NCI-H1436 (cell line): ENCODE measurements around the gene ZKSCAN1.
"Not testable (repeated sequence)": the region's sequence is repeated elsewhere in the genome, so short reads cannot be mapped to it uniquely, and the experiment has no call there.

ENCODE experiments used
- DNase-seq: peaks from one replicate; lab custom pipeline; 2025; lab: John Stamatoyannopoulos, UW

The ZKSCAN1 gene

DNA sequence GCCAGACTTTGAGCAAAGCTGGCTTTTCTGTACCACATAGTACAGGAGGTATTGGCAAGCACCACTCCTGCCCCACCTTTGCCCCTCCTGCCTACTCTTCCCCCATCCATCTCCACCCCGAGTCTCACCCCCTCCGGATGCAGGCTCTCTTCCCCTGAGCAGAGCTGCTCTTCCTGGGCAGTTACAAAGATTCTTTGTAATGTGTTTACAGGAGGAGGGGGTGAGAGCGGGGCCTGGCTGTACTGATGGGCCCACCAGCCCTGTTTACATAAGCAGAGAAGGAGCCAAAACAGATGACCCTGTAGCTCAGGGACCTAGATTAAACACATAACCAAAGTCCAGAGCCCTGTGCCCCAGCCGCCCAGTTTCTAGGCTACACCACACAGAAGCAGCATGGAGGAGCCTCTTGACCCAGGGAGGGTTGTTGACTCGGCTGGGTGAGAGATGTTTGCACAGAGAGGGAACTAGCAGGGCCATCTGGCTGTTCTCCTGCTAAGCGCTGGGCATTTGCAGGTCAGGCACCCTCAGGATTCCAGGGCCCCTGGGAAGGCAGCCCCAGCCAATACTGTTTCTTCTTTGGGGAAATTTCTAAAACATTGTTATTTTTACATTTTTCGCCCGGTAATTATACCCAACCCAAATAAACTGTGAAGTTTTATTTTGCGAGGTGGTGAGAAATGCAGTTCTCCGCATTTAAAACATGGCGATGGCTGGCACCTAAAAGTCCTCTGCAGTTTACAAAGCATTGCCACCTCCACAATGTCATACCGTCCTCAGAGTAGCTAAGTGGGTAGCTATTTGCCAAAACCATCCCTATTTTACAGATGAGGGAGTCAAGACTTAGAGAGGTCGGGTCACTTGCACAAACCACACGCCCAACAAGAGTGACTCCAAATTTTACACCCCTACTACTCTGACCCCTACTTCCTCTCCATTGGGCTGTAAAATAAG is 11.4 kb upstream of the ZKSCAN1 start:
- DNase-seq = no peak

DNA sequence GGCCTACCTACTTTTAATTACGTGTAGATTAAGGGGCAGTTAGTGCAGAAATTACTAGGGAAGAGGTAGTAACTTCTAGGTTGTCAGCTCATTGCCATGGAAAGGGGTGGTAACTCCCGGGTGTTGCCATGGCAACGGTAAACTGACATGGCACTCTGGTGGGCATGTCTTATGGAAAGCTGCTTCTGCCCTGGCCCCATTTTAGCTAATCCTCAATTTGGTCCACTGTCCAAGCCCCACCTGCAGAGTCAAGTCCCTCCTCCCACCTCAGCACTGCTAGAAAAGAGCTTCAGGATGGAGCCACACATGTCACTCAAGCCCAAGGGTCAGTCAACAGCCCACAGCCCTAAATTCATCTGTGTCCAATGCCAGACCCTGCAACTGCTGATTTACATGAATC is 7.5 kb upstream of the ZKSCAN1 start:
- no peak for DNase-seq

GRCh38 chr7:100008525-100008924 is 6.9 kb upstream of the ZKSCAN1 start:
- no peak for DNase-seq

DNA sequence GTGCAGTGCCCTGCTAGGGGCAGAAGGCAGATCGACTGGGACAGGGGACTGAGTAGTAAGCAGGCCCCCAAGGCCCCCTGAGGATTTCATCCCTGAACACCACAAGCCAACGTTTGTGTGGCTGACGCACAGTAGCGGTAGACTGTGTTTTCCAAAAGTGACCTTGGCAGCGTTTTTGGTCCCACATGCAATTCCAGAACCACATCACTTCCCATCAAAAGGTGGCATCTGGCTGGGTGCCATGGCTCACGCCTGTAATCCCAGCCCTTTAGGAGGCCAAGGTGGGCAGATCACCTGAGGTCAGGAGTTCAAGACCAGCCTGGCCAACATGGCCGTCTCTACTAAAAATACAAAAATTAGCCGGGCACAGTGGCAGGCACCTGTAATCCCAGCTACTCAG is 5.4 kb upstream of the ZKSCAN1 start:
- DNase-seq = not testable (repeated sequence)

GRCh38 chr7:100010901-100011300 is 4.5 kb upstream of the ZKSCAN1 start:
- DNase-seq = no peak

DNA sequence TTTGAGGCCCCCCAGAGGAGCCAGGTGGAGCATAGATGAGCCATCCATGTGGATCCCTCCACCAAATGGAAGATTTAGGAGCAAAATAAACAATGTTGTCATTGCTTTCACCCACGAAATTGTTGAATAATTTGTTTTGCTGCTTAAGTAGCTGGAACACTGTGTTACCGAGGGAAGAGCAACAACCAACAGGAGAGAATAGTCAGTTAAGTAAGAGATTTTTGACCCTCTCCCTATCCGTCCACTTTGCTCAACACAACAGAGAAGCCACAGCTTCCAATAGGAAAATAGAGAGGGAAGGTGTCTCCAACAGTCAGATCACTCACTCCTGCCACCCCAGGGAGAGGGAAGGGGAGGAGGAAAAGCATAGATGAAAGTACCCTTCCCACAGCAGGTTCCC is 3.9 kb upstream of the ZKSCAN1 start:
- no peak for DNase-seq

GRCh38 chr7:100012385-100013327 is 2.7 kb upstream of the ZKSCAN1 start:
- DNase-seq = not testable (repeated sequence)

DNA sequence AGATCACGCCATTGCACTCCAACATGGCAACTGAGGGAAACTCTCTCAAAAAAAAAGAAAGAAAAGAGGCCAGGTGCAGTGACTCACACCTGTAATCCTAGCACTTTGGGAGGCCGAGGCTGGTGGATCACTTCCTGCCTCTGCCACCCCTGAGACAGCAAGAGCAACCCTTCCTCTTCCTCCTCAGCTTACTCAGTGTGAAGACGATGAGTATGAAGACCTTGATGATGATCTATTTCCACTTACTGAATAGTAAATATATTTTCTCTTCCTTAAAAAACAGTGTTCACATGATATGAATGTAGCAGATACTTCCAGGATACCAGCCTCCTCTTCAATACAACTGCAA is 2.1 kb upstream of the ZKSCAN1 start:
- no peak for DNase-seq

- no peak for DNase-seq
These were observed 962 bp downstream of the ZKSCAN1 start for GRCh38 chr7:100016215-100016901.

DNA sequence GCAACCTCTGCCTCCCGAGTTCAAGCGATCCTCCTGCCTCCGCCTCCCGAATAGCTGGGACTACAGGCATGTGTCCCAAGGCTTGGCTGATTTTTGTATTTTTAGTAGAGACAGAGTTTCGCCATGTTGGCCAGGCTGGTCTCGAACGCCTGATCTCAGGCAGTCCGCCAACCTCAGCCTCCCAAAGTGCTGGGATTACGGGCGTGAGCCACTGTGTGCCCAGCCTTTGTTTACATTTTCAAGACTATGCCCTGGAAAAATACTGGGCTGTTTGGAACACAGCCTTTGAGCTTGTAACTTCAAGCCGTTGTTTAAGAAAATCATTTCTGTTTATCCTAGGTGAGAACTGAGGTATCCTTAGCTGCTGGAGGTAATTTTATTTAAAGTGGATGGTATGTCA is 1.9 kb downstream of the ZKSCAN1 start:
- no peak for DNase-seq

- no peak for DNase-seq
These were observed 2.5 kb downstream of the ZKSCAN1 start for GRCh38 chr7:100017875-100018274.

DNA sequence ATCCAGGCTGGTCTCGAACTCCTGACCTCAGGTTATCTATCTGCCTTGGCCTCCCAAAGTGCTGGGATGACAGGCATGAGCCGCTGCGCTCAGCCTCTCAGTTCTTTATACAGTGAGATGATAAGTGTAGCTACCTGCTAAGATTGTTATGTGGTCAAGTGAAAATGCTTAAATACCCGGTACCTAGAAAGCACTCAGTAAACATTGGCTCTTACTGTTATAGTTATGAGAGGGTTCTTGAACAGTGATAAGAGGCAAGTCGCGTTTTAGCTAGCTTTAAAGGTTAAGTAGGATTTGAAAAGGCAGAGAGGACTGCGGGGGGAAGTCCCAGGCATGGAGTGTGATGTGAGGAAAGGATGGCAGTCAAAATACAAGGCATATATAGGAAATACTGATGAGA is 4.5 kb downstream of the ZKSCAN1 start:
- DNase-seq = no peak

DNA sequence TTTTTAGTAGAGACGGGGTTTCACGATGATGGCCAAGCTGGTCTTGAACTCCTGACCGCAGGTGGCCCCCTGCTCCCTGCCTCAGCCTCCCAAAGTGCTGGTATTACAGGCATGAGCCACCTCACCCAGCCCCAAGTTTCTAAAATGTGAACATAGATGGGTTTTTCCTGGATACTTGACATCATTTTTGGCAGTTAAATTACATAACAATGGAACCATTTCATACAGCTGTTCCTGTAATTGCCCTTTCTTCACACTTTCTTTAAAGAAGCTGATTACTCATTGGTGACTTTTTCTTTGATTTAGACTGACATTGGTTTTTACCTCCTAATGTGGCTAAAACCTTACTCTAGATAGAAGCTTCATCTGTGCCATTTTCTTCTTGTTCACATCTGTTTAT is 5.9 kb downstream of the ZKSCAN1 start:
- DNase-seq = no peak

DNA sequence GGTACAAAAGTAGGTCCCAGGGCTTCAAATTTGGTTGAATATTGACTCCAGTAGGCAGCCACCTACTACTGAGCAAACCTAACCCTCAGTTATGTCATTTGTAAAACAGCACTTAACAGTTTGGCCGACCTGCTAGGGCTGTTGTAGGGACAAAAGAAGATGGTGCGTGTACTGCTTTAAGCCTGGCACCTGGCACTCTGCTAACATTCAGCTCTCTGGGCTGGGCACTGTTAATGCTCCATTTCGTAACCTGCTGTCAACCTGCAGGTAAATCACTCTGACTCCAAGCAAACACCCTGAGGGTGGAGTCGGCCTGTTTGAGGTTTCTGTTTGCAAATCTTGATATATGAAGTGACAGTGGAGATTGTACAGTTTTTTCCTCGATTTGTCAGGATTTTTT is 7.2 kb downstream of the ZKSCAN1 start:
- no peak for DNase-seq

DNA sequence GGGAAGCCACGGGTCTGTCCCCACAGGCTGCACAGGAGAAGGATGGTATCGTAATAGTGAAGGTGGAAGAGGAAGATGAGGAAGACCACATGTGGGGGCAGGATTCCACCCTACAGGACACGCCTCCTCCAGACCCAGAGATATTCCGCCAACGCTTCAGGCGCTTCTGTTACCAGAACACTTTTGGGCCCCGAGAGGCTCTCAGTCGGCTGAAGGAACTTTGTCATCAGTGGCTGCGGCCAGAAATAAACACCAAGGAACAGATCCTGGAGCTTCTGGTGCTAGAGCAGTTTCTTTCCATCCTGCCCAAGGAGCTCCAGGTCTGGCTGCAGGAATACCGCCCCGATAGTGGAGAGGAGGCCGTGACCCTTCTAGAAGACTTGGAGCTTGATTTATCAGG is 8.1 kb downstream of the ZKSCAN1 start:
- no peak for DNase-seq

- DNase-seq = no peak
These were observed 8.7 kb downstream of the ZKSCAN1 start for GRCh38 chr7:100024020-100024619.

DNA sequence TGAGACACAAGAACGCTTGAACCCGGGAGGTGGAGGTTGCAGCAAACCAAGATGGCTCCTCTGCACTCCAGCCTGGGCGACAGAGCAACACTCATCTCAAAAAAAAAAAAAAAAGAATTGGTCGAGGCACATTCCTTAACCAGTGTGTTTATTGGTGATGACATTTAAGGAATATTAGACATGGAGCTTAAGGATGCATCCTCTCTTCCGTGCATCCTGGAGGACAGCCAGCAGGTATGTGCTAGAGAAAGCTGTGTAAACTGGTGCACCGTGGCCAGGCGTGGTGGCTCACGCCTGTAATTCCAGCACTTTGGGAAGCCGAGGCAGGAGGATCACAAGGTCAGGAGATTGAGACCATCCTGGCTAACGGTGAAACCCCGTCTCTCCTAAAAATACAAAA is 11.8 kb downstream of the ZKSCAN1 start:
- DNase-seq = no peak

DNA sequence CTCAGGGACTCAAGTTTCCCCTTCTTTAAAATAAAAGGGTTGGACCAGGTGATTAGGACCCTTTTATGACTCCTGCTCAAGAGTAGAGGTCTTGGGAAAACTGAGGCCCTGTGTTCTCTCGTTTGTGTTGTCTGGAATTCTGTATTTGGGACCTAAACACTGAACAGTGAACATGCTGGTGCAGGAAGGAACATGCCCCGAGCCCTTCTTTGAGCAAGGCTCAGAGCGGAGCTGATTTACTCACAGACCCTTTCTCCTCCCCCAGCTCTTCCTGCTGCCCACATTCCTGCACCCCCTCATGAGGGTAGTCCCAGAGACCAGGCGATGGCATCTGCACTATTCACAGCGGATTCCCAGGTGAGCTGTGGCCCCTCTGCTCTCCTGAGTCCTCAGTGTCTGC is 14.2 kb downstream of the ZKSCAN1 start:
- no peak for DNase-seq

DNA sequence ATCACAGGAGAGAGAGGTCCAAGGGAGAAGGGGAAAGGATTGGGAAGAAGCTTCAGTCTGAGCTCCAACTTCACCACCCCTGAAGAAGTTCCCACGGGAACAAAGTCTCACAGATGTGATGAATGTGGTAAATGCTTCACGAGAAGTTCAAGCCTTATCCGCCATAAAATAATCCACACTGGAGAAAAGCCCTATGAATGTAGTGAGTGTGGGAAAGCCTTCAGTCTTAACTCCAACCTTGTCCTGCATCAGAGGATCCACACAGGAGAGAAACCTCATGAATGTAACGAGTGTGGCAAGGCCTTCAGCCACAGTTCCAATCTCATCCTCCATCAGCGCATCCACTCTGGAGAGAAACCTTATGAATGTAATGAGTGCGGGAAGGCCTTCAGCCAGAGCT is 18.1 kb downstream of the ZKSCAN1 start:
- DNase-seq = no peak

DNA sequence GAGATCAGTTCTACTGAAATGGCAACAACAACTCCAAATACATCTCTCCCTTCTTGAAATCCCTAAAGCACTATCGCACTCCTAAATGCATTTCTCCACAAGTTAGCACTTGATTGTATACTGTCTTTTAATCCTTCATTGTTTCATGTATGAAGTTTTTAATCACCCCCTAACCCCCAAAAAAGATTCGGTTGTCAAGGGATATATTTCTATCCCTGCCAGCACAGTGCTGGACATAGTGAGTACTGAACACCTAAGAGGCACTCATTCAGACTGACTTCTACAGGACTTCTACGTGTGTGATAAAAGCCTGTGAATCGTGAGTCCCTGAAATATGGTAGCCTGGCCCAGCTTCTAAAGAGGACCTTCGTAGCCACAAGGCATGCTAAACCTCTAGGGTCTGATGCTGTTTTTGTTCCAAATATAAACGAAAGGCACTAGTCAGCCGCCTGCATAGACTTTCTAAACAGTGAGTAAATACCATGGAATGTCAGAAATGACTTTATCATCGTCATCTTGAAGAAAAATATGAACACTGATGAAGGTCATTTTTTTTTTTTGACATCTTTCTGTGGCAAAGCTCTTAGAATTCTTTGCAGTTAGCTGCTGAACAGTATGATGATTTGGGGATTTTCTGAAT is 19.6 kb downstream of the ZKSCAN1 start:
- DNase-seq = no peak

DNA sequence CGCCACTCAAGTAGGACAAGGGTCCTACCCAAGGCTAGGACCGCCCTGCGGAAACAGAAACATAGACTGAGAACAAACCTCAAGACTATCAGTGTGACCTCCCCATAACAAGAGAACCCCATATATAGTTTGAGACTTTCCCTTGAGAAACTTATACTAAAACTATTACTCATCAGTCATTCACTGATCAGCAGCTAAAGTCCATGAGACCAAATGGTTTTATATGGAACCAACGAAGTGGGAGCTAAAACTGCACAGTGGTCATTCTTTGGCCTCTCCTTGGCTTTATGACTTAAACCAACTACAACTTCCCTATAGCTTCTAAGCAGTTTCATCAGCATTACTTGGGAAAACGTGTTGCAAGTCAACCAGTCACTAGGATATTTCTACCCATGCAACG is 20.5 kb downstream of the ZKSCAN1 start:
- DNase-seq = no peak
